K562 (cell line): ENCODE data around the gene TTC24. TPM values are rescaled to one million over a fixed set of nuclear protein-coding genes. Genes with fewer than 3 reads are reported as not detected.

ENCODE experiments used
- ATAC-seq: fragments of 200-7000 bp; cut with Tn5 transposase; 3 replicates; pipeline ENCODE4 v1.9.1; 2020; ENCODE audit warnings: moderate library complexity
- BruUV-seq: library from RNA; stranded (reverse); fragments of 400-500 nt; replicated peaks from 2 replicates; lab custom pipeline; 2021; lab: Mats Ljungman, UMichigan
- CTCF ChIA-PET: fragments of 300-600 bp; formaldehyde crosslinking; extraction: SDS; loops from one replicate; lab custom pipeline; 2021; ENCODE audit warnings: low intra/inter-chr PET ratio; lab: Yijun Ruan, JAX
- POLR2A ChIA-PET: fragments of 300-600, 350-650 bp; sonication (Branson Sonifier 250); formaldehyde crosslinking; extraction: SDS; loops from one replicate; lab custom pipeline; 2021; ENCODE audit warnings: antibody characterized with exemption, inconsistent platforms; lab: Yijun Ruan, JAX
- DNase-seq, 4 experiments: peaks; one replicate each; pipeline versions ENCODE4 v3.0.0 to v3.0.0-alpha.2; 2011 to 2018; ENCODE audit warnings: low spot score in 3 of 4, mixed read lengths in 3 of 4; ENCODE audit errors: extremely low read depth in 1 of 4
- FAIRE-seq: peaks from 2 replicates; lab custom pipeline; 2011; peaks lifted over from hg19 to GRCh38; lab: Jason Lieb, UNC
- H2AFZ ChIP-seq: 2 replicates; pipeline ENCODE4 v1.6.0; 2011; ENCODE audit warnings: low read depth, low read length, control low read depth, inconsistent platforms
- H3K27ac ChIP-seq: fragments of 200-600 bp; 3 replicates; pipeline ENCODE4 v1.8.0; 2011; ENCODE audit warnings: low read depth, mild to moderate bottlenecking, control low read depth, inconsistent platforms, low read length, moderate library complexity, mixed read lengths; ENCODE audit errors: extremely low read depth
- H3K27me3 ChIP-seq, 2 experiments: fragments of 300-600 bp in 1 of 2; 2 replicates in 1 of 2; 3 replicates in 1 of 2; pipeline versions ENCODE4 v1.6.0 to v1.8.0; 2011; ENCODE audit warnings: inconsistent platforms in 2 of 2, low read length in 2 of 2, mild to moderate bottlenecking in 1 of 2, mixed read lengths in 1 of 2, moderate library complexity in 1 of 2; ENCODE audit not compliant: control insufficient read depth in 2 of 2, insufficient read depth in 2 of 2
- H3K36me3 ChIP-seq: fragments of 300-600 bp; 3 replicates; pipeline ENCODE4 v1.8.0; 2011; ENCODE audit warnings: mild to moderate bottlenecking, low read length, inconsistent platforms; ENCODE audit not compliant: control insufficient read depth, insufficient read depth
- H3K4me1 ChIP-seq, 2 experiments: fragments of 200-600 bp in 1 of 2; replicated peaks in 1 of 2; 2 replicates in 1 of 2; 3 replicates in 1 of 2; pipeline versions ENCODE4 v1.5.1 to v1.8.0; 2011; ENCODE audit warnings: inconsistent platforms in 2 of 2, low read length in 2 of 2, mild to moderate bottlenecking in 1 of 2, mixed read lengths in 1 of 2, moderate library complexity in 1 of 2; ENCODE audit not compliant: control insufficient read depth in 2 of 2, insufficient read depth in 2 of 2
- H3K4me2 ChIP-seq: 2 replicates; pipeline ENCODE4 v1.6.1; 2011; ENCODE audit warnings: low read length, control low read depth, inconsistent platforms, mixed read lengths; ENCODE audit not compliant: insufficient read depth
- H3K4me3 ChIP-seq: fragments of 200-600 bp; sonication (generic), shearing (Covaris generic); 2 replicates; pipeline ENCODE4 v1.5.1; 2016; ENCODE audit warnings: control low read depth, inconsistent platforms
- H3K79me2 ChIP-seq: fragments of 200-600 bp; 3 replicates; pipeline ENCODE4 v1.8.0; 2011; ENCODE audit warnings: low read length, inconsistent platforms; ENCODE audit not compliant: control insufficient read depth, insufficient read depth
- H3K9ac ChIP-seq, 2 experiments: 2 replicates each; pipeline versions ENCODE4 v1.6.0 to v1.6.1; 2011; ENCODE audit warnings: low read depth in 2 of 2, low read length in 2 of 2, control low read depth in 1 of 2, inconsistent platforms in 1 of 2, mild to moderate bottlenecking in 1 of 2, mixed read lengths in 1 of 2; ENCODE audit not compliant: insufficient read depth in 1 of 2
- H3K9me1 ChIP-seq: one replicate; pipeline ENCODE4 v1.6.0; 2011; ENCODE audit warnings: inconsistent platforms, mild to moderate bottlenecking, low read length, moderate library complexity; ENCODE audit not compliant: control insufficient read depth, insufficient read depth
- H3K9me3 ChIP-seq: replicated peaks from 2 replicates; pipeline ENCODE4 v1.5.1; 2011; ENCODE audit warnings: low read depth, low read length, inconsistent platforms; ENCODE audit not compliant: control insufficient read depth, insufficient read depth
- H4K20me1 ChIP-seq: replicated peaks from 2 replicates; pipeline ENCODE4 v1.6.1; 2011; ENCODE audit warnings: low read length, inconsistent platforms, mixed read lengths; ENCODE audit not compliant: control insufficient read depth, insufficient read depth
- MIER1 ChIP-seq: fragments of 450-650 bp; IDR thresholded peaks from 2 replicates; pipeline ENCODE4 v1.6.1; 2016; ENCODE audit warnings: antibody characterized with exemption, mild to moderate bottlenecking, low read depth
- SMARCA5 ChIP-seq: fragments of 450-650 bp; IDR thresholded peaks from 2 replicates; pipeline ENCODE4 v1.6.1; 2016
- WGBS: fragments of 100-300 bp; shearing (Covaris generic); methylation state at CpG from one replicate; pipeline ENCODE4 v1.1.6; 2016; ENCODE audit warnings: low coverage, mixed read lengths; ENCODE audit not compliant: insufficient coverage; ENCODE audit errors: missing lambda C conversion rate; 5-methylcytosine and 5-hydroxymethylcytosine counted together
- in situ Hi-C: fragments of 300-500 bp; cut with MboI; formaldehyde crosslinking; loops from 4 replicates; pipeline ENCODE4 v1.15.0; 2018; ENCODE audit warnings: inconsistent platforms, mixed read lengths
- intact Hi-C: fragments of 100-400 bp; cut with micrococcal nuclease; formaldehyde crosslinking; loops from 2 replicates; pipeline ENCODE4 v1.14.2; 2022
- polyA plus RNA-seq, 8 experiments: library from polyadenylated mRNA; depleted of rRNA in 4 of 8; stranded (reverse) in 5 of 8; unstranded in 3 of 8; fragments of >200 nt; fragmentation: Nextera tagmentation in 2 of 8; fragmentation: Illumina TruSeq in 1 of 8; extraction: Ambion mirVana in 2 of 8; extraction: Trizol in 1 of 8; gene quantifications; 2 replicates each; pipeline versions ENCODE4 v1.2.1 to v1.2.3, GENCODE V29; 2011 to 2014; ENCODE audit warnings: inconsistent platforms in 1 of 8, missing spikeins in 1 of 8
- total RNA-seq, 7 experiments: library from RNA; depleted of rRNA in 6 of 7; stranded (reverse); fragments of >200 nt in 6 of 7; fragmentation: Illumina TruSeq in 2 of 7; extraction: Trizol in 2 of 7; gene quantifications; 2 replicates each; pipeline versions ENCODE4 v1.2.1 to v1.2.3, GENCODE V29; 2011 to 2021; ENCODE audit warnings: low replicate concordance in 1 of 7
- TF ChIP-seq, protein P1 (sequence below), 2 experiments: fragments of 450-650 bp; IDR thresholded peaks; 2 replicates each; pipeline ENCODE4 v1.6.1; 2016

TTC24 gene
- total and polyA plus RNA-seq, 9 of the 15 experiments (the other 6 are each of a cell fraction or from before 2014, with no cell fraction given), result not detected

DNA sequence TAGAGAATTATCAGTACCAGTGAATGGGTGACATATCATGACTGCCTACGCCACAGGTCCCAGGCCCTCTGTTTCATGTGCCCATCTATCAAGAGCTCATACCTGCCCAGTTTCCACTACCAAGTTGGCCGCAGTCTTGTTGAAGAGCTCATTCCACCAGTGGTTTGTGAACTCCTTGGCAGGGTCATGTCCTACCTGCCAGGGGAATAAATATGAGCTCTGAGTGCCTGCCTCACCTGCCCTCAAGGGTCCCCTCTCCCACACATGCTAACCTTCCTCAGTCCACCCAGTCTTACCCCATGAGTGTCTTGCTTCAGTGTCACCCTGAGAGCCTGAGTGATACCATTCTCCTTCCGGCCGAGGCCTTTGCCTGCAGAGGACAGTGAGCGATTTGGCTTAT lies 18.6 kb downstream of the TTC24 start:
- intact Hi-C loops, result no loop called here
- H3K9me1 ChIP-seq, result no peaks in the 10 kb centered on the region
- FAIRE-seq (no peak), ATAC-seq (no peak), DNase-seq (no peak)
- in situ Hi-C loops, result no loop called here
- H4K20me1 ChIP-seq, result no peaks in the 10 kb centered on the region
- TF ChIP-seq, protein P1, sequence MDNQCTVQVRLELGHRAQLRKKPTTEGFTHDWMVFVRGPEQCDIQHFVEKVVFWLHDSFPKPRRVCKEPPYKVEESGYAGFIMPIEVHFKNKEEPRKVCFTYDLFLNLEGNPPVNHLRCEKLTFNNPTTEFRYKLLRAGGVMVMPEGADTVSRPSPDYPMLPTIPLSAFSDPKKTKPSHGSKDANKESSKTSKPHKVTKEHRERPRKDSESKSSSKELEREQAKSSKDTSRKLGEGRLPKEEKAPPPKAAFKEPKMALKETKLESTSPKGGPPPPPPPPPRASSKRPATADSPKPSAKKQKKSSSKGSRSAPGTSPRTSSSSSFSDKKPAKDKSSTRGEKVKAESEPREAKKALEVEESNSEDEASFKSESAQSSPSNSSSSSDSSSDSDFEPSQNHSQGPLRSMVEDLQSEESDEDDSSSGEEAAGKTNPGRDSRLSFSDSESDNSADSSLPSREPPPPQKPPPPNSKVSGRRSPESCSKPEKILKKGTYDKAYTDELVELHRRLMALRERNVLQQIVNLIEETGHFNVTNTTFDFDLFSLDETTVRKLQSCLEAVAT (IDR thresholded peaks at IDR 0.05), result no peak
- TF ChIP-seq SMARCA5 (no peak), MIER1 (no peak)
- BruUV-seq, result no TSS peak
- no peaks in the 10 kb centered on the region for H3K9me3 ChIP-seq
- peaks cover 67% of the 10 kb centered on the region for H3K36me3 ChIP-seq
- peaks cover 48% of the 10 kb centered on the region for H3K79me2 ChIP-seq
- peaks cover 12% of the 10 kb centered on the region in 2 experiments; a peak in 4 of 5 replicates for H3K4me1 ChIP-seq
- 0 out of 4 replicates have a peak overlapping the region, but pooled peaks of 1 of the 2 experiments have one; percentile 66 for H3K9ac ChIP-seq
- ChIA-PET CTCF (no interaction called here), POLR2A (interaction anchor here (0.6 to 1.6 kb wide), 5 partner anchors 9 to 208 kb away, joined by 3 to 4 read pairs (median 3); no protein-coding TSS in a partner anchor)
- no peak overlapping the region for H2AFZ ChIP-seq
- 95% methylated on average over 5 of the region's 5 CpGs for WGBS
- H3K27ac ChIP-seq, result no peak overlapping the region; the same call in 2 of the 3 replicates
- H3K4me2 ChIP-seq, result no peak overlapping the region
- H3K4me3 ChIP-seq, result no peak overlapping the region
- H3K27me3 ChIP-seq, result no peaks in the 10 kb centered on the region
